Nephron (organoid): Measurements from ENCODE around the gene OR8K1.
A peak's percentile ranks its signal among the peaks of the same experiment; 100 is the strongest.

Experiments
- H3K27ac Mint-ChIP-seq, 3 experiments: 2 replicates each; pipeline ENCODE4 v1.8.0; 2020; ENCODE audit warnings: mixed read lengths in 3 of 3, mild to moderate bottlenecking in 2 of 3, moderate library complexity in 1 of 3
- H3K27me3 Mint-ChIP-seq: 2 replicates; pipeline ENCODE4 v1.8.0; 2021; ENCODE audit warnings: low read depth, mild to moderate bottlenecking, moderate library complexity, mixed read lengths
- H3K36me3 Mint-ChIP-seq: 2 replicates; pipeline ENCODE4 v1.8.0; 2020; ENCODE audit warnings: low read depth, mixed read lengths
- H3K4me1 Mint-ChIP-seq: 2 replicates; pipeline ENCODE4 v1.8.0; 2020; ENCODE audit warnings: mixed read lengths
- H3K4me3 Mint-ChIP-seq, 3 experiments: 2 replicates each; pipeline ENCODE4 v1.8.0; 2020; ENCODE audit warnings: mild to moderate bottlenecking in 3 of 3, mixed read lengths in 3 of 3, moderate library complexity in 2 of 3
- H3K9me3 Mint-ChIP-seq: 2 replicates; pipeline ENCODE4 v1.8.0; 2020; ENCODE audit warnings: mixed read lengths
- TF ChIP-seq, protein P1 (sequence below), 3 experiments: fragments of 200-600 bp; sonication (generic); IDR thresholded peaks; one replicate each; pipeline ENCODE4 v1.5.0; 2021; ENCODE audit warnings: antibody characterized with exemption in 3 of 3; ENCODE audit not compliant: unreplicated experiment in 3 of 3

Gene OR8K1

GRCh38 chr11:56345739-56346138 lies at the start of gene OR8K1:
Gene OR8K1, plus strand, starts transcription at chr11:56346039. Its CDS starts 0 bp downstream, at chr11:56346039.
- Mint-ChIP-seq H3K27ac (no peak within 1 kb of the TSS), H3K9me3 (no peaks in the 10 kb centered on the region), H3K4me3 (no peak within 1 kb of the TSS), H3K4me1 (no peaks in the 10 kb centered on the region), H3K27me3 (no peaks in the 10 kb centered on the region), H3K36me3 (no peaks in the 10 kb centered on the region)
- TF ChIP-seq, protein P1, sequence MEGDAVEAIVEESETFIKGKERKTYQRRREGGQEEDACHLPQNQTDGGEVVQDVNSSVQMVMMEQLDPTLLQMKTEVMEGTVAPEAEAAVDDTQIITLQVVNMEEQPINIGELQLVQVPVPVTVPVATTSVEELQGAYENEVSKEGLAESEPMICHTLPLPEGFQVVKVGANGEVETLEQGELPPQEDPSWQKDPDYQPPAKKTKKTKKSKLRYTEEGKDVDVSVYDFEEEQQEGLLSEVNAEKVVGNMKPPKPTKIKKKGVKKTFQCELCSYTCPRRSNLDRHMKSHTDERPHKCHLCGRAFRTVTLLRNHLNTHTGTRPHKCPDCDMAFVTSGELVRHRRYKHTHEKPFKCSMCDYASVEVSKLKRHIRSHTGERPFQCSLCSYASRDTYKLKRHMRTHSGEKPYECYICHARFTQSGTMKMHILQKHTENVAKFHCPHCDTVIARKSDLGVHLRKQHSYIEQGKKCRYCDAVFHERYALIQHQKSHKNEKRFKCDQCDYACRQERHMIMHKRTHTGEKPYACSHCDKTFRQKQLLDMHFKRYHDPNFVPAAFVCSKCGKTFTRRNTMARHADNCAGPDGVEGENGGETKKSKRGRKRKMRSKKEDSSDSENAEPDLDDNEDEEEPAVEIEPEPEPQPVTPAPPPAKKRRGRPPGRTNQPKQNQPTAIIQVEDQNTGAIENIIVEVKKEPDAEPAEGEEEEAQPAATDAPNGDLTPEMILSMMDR (IDR thresholded peaks at IDR 0.05; ENCODE audit: unreplicated experiment in 3 of 3), result no peak

DNA sequence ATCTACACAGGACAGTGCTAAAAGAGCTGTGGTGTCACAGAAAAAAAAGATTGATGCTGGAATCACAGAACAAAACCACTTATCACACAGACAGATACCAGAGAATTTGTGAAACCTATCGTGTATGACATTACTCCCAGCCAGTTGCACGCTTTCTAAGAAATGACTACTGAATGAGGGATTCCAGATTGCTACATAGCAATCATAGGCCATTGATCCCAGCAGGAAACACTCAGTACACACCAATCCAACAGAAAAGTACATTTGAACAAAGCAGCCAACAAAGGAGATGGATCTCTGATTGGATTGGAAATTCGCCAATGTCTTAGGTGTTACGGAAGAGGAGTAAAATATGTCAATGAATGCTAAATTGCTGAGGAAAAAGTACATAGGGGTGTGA lies 48.9 kb upstream of the OR8K1 start:
- Mint-ChIP-seq H3K27me3 (no peaks in the 10 kb centered on the region), H3K4me1 (no peaks in the 10 kb centered on the region), H3K9me3 (no peaks in the 10 kb centered on the region), H3K4me3 (no peak overlapping the region), H3K27ac (no peak overlapping the region), H3K36me3 (no peaks in the 10 kb centered on the region)
- TF ChIP-seq, protein P1 (IDR thresholded peaks at IDR 0.05; ENCODE audit: unreplicated experiment in 3 of 3), result no peak

GRCh38 chr11:56307836-56308235 lies 38.0 kb upstream of the OR8K1 start:
- Mint-ChIP-seq H3K4me1 (no peaks in the 10 kb centered on the region), H3K9me3 (peaks cover 3% of the 10 kb centered on the region), H3K27ac (no peak overlapping the region), H3K4me3 (no peak overlapping the region), H3K27me3 (no peaks in the 10 kb centered on the region), H3K36me3 (no peaks in the 10 kb centered on the region)
- TF ChIP-seq, protein P1 (IDR thresholded peaks at IDR 0.05; ENCODE audit: unreplicated experiment in 3 of 3), result no peak

- no peaks in the 10 kb centered on the region for H3K4me1 Mint-ChIP-seq
- H3K4me3 Mint-ChIP-seq, result no peak within 1 kb of the TSS
- H3K9me3 Mint-ChIP-seq, result no peaks in the 10 kb centered on the region
- no peak within 1 kb of the TSS for H3K27ac Mint-ChIP-seq
- TF ChIP-seq, protein P1 (IDR thresholded peaks at IDR 0.05; ENCODE audit: unreplicated experiment in 3 of 3), result no peak
- H3K27me3 Mint-ChIP-seq, result no peaks in the 10 kb centered on the region
- H3K36me3 Mint-ChIP-seq, result no peaks in the 10 kb centered on the region
These were observed 31.0 kb upstream of the OR8K1 start, which contains the start of gene OR8K3 for GRCh38 chr11:56314844-56315243. Gene OR8K3, plus strand, starts transcription at chr11:56315144. Its CDS starts 3,163 bp downstream, at chr11:56318307.

DNA sequence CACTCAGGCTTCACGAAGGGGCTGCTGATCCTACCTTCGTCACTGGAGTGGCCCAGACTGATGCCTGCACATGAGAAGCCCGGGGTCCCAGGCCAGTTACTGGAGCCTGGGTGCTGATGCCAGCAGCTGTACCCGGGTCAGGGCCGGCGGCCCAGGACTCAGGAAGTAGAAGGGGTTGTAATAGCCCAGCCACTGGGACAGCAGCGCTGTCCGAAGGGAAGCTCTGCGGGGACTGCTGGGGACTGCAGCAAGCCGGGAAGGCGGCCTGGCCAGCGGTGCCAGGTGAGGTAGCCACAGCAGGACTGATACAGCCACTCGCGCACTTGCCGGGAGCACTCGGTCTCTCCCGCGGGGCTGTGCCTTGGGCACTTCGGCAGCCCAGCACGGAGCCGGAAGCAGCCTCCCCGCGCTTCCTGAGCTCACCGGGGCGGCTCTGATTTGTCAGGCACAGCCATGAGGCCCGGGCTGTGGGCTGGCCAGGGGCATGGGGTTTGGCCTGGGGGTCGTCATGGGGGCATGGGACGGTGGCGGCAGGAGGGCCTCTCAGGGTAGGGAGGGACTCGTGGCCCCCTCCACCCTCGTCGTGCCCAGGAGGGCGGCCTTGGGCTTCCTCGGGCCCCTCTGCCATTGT lies 13.9 kb upstream of the OR8K1 start:
- Mint-ChIP-seq H3K27ac (no peak overlapping the region), H3K9me3 (no peaks in the 10 kb centered on the region), H3K4me3 (no peak overlapping the region), H3K27me3 (no peaks in the 10 kb centered on the region), H3K4me1 (no peaks in the 10 kb centered on the region), H3K36me3 (no peaks in the 10 kb centered on the region)
- TF ChIP-seq, protein P1 (IDR thresholded peaks at IDR 0.05; ENCODE audit: unreplicated experiment in 3 of 3), result no peak

- Mint-ChIP-seq H3K4me3 (no peak overlapping the region), H3K36me3 (no peaks in the 10 kb centered on the region), H3K9me3 (no peaks in the 10 kb centered on the region), H3K27ac (peak overlapping the region in 2 of 3 experiments; percentile 12 to 70), H3K4me1 (no peaks in the 10 kb centered on the region), H3K27me3 (no peaks in the 10 kb centered on the region)
- TF ChIP-seq, protein P1 (IDR thresholded peaks at IDR 0.05; ENCODE audit: unreplicated experiment in 3 of 3), result no peak
These were observed 12.7 kb upstream of the OR8K1 start for GRCh38 chr11:56333156-56333555.
